Right lung (tissue), 10 donors: Measurements from ENCODE around the gene RPS6KB2. TPM values are rescaled to one million over a fixed set of nuclear protein-coding genes. Genes with fewer than 3 reads are reported as not detected.
A peak's percentile ranks its signal among the peaks of the same experiment; 100 is the strongest.

ENCODE experiments used
- DNase-seq, 2 donors: peaks; one replicate each; pipeline ENCODE4 v3.0.0-alpha.2; 2013
- long read RNA-seq, 8 donors: transcript quantifications; one replicate each; lab custom pipeline, GENCODE V29; 2026
- polyA plus RNA-seq, 5 donors: library from polyadenylated mRNA; unstranded; fragments of 120-200 nt; gene quantifications; one replicate each; pipeline versions ENCODE4 v1.2.1 to v1.2.3, GENCODE V29; 2013; ENCODE audit warnings: inconsistent platforms in 1 of 5, low replicate concordance in 1 of 5; ENCODE audit not compliant: insufficient read length in 5 of 5, insufficient read depth in 1 of 5

Gene RPS6KB2
- 10 to 100 TPM; 34.2 to 45.2 (median 40.7) TPM for polyA plus RNA-seq
- long read RNA-seq, donor 1, transcript RPS6KB2-201 (15 exons, 1,733 nt) = major isoform, 9 of 30 reads
- long read RNA-seq, donor 1, partial matches to known transcripts = 19 of 30 reads
- long read RNA-seq, donor 1, other reads (novel, unspliced or antisense) = 0 of 30 reads
- long read RNA-seq, donor 2, transcript RPS6KB2-201 (15 exons, 1,733 nt) = major isoform, 5 of 5 reads
- long read RNA-seq, donor 2, partial matches to known transcripts = 0 of 5 reads
- long read RNA-seq, donor 2, other reads (novel, unspliced or antisense) = 0 of 5 reads
- long read RNA-seq, donor 3, partial matches to known transcripts = 9 of 13 reads
- long read RNA-seq, donor 3, other reads (novel, unspliced or antisense) = 0 of 13 reads
- long read RNA-seq, donor 4, partial matches to known transcripts = 0 of 4 reads
- long read RNA-seq, donor 4, other reads (novel, unspliced or antisense) = 0 of 4 reads
- long read RNA-seq, donor 5, transcript RPS6KB2-201 (15 exons, 1,733 nt) = major isoform, 8 of 11 reads
- long read RNA-seq, donor 5, partial matches to known transcripts = 0 of 11 reads
- long read RNA-seq, donor 5, other reads (novel, unspliced or antisense) = 0 of 11 reads
- long read RNA-seq, donor 6, transcript RPS6KB2-201 (15 exons, 1,733 nt) = major isoform, 12 of 12 reads
- long read RNA-seq, donor 6, partial matches to known transcripts = 0 of 12 reads
- long read RNA-seq, donor 6, other reads (novel, unspliced or antisense) = 0 of 12 reads
- long read RNA-seq, donor 7, transcript RPS6KB2-201 (15 exons, 1,733 nt) = major isoform, 10 of 26 reads
- long read RNA-seq, donor 7, partial matches to known transcripts = 5 of 26 reads
- long read RNA-seq, donor 7, other reads (novel, unspliced or antisense) = 10 of 26 reads
- long read RNA-seq, donor 8, partial matches to known transcripts = 0 of 1 reads
- long read RNA-seq, donor 8, other reads (novel, unspliced or antisense) = 0 of 1 reads

GRCh38 chr11:67428052-67429001 lies at the start of gene RPS6KB2:
Gene RPS6KB2, plus strand, starts transcription at chr11:67428494. Its CDS starts 52 bp downstream, at chr11:67428546.
- DNase-seq = peak; percentile 96 to 97

GRCh38 chr11:67378544-67378943 lies 49.8 kb upstream of the RPS6KB2 start:
- DNase-seq = no peak

- no peak for DNase-seq
Observed at GRCh38 chr11:67379061-67380058, 48.9 kb upstream of the RPS6KB2 start.

GRCh38 chr11:67381244-67381972 lies 46.9 kb upstream of the RPS6KB2 start:
- no peak for DNase-seq

GRCh38 chr11:67382276-67383136 lies 45.8 kb upstream of the RPS6KB2 start:
- peak in 1 of 2 donors; percentile 70 for DNase-seq

DNA sequence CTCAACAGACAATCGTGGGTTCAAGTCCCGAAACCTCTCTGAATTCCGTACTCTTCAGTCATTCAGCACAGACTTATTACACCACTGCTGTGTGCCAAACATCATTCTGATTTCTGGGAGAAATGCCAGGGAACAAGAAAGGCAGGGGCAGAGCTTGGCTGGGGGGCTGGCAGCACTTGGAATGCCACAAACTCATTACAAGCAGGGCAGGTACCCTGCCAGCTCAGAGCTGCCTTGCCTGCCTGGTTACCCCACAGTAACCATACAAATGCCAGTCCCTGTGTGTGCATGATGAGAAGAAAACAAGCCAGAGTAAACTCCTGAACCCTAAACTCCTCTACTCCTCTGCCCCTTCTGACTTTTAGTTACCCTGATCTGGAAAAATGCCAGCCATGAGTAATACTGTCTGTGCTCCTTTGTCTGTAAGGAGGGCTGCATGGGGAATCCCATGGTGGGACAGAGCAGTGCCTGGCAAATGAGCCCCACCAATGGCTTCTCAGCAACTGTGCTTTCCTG lies 43.4 kb upstream of the RPS6KB2 start:
- no peak for DNase-seq

DNA sequence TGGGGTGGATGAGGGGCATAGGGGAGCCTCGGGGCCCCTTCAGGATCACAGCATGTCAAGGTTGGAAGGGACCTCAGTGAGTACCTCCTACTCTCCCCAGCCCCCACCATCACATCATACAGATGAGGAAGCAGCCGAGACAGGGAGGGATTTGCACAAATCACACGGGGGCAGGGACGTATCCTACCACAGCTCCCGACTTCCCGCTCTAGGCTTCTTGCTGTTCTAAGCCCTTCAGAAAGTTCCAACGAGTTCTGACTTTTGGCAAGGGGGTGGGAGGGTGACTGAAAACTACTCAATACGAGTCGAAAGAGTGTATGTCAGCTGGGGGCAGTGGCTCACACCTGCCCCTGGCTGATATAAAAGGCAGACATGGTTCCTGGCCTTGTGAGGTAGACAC lies 41.2 kb upstream of the RPS6KB2 start:
- no peak for DNase-seq

- DNase-seq = no peak
Observed at GRCh38 chr11:67387518-67387917, 40.8 kb upstream of the RPS6KB2 start.

DNA sequence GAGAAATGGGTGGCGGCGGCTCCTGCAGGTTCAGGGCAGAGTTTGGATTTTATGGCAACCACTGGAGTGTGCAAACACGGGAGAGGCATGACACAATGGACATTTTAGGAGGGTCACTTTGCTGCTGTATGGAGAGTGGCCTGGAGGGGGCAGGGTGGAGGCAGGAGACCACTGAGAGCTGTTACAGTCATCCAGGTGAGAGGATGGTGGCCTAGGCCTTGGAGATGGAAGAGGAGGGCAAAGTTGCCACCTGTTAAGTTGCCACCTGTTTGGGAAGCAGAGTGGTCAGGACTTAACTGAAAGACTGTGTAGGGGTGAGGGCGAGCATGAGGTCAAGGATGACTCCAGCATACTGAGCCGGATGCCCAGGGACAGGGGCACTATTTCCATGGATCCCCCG lies 38.8 kb upstream of the RPS6KB2 start:
- no peak for DNase-seq

DNA sequence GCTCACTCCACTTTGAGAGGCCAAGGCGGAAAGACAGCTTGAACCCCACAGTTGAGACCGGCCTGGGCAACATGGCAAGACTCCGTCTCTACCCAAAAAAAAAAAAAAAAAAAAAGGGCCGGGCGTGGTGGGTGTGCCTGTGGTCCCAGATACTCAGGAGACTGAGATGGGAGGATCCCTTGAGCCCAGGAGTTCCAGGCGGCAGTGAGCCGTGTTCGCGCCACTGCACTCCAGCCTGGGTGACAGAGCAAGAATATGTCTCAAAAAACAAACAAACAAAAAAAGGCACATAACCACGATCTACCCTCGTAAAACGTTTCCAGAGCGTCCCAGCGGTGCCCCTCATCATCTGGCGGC lies 37.4 kb upstream of the RPS6KB2 start:
- no peak for DNase-seq

DNA sequence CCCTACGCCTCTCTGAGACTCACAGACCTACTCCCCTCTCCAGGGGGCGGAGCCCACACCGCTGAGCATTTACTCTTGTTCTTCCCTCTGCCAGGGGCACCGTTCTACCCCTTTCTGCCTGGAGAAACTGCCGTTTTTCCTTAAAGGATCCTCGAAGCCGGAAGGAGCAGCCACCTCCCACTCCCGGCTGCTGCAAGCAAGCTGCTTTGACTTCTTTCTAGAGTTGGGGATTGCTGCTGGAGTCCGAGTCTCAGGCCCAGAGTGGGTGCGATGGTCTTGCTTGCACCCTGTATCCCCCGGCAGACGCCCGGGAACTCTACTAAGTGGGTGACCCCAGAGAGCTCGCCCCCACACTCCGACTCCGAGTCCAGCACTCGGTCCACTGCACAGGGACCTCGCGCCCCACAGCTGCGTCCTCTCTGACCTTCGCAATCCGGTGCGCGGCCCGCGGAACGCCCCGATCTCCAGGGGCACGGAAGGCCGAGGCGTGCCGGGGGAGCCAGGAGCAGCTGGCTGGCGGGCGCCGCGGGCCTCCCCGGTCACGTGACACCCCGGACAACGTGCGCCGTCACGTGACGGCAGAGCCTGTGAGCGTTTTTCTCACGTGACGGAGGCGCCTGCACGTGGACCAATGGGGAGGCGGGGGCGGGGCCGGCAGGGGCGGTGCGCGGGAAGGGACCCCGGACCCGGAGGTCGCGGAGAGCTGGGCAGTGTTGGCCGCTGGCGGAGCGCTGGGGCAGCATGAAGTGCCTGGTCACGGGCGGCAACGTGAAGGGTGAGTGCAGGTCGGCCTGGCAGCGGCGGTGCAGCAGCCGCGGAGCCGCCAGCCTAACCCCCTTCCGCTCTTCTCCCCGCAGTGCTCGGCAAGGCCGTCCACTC lies 36.8 kb upstream of the RPS6KB2 start, which contains the start of gene RAD9A:
TSS of gene RAD9A (plus strand) at position 683 of the 879 bp plus-strand sequence. CDS start at position 742, 59 bp downstream.
- DNase-seq = peak; percentile 93 to 95

DNA sequence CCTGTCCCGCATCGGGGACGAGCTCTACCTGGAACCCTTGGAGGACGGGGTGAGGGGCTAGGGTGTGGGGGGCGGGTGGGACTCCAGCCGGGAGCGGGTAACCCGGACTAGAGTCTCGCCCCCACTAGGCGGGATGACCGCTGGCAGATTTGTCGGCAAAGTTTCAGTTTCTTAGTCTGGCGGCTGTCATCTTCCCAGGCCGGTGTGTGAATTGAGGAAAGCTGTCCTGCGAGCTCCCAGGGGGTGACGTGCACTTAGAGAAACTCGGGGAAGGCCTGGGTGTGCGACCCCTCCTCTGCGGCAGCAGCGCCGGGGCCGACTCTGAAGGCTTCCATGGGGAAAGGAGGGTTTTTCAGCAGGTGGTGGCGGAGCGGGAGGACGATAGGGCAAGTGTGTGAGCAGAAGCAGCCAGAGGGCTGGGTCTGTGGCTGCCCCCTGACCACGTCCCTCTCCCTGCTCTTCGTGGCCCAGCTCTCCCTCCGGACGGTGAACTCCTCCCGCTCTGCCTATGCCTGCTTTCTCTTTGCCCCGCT lies 36.0 kb upstream of the RPS6KB2 start:
- no peak for DNase-seq

- DNase-seq = no peak
Observed at GRCh38 chr11:67393437-67393836, 34.9 kb upstream of the RPS6KB2 start.

GRCh38 chr11:67393990-67394389 lies 34.3 kb upstream of the RPS6KB2 start:
- no peak for DNase-seq

DNA sequence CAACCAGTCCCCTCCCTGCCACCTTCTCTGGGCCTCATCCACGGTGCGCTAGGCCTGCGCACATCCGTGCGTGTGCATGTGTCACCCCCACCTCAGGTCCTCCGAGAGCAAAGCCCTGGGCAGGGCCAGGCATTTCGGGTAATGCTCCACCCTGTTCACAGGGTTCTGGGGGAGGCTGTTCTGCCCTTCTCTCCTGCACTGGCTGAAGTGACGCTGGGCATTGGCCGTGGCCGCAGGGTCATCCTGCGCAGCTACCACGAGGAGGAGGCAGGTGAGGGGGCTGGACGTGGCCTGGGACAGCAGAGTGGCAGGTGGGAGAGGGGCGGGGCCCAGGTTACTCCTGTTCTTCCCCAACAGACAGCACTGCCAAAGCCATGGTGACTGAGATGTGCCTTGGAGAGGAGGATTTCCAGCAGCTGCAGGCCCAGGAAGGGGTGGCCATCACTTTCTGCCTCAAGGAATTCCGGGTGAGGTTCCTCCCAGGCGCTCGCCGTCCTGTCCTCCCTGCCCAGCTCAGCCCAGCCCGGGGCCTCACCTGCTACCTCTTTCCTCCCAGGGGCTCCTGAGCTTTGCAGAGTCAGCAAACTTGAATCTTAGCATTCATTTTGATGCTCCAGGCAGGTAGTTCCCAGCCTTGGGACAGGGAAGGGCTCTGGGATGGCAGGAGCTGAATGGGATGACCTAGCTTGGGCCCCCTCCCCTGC lies 32.6 kb upstream of the RPS6KB2 start:
- no peak for DNase-seq

DNA sequence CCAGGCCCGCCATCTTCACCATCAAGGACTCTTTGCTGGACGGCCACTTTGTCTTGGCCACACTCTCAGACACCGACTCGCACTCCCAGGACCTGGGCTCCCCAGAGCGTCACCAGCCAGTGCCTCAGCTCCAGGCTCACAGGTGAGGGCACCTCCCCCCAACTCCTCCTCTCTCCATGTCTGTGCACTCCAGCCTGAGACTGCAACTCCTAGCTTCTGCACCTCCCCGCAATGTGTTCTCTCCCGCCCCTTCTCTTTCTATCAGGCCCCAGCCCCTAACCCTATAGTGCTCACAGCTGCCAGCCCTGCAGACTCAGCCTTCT lies 32.1 kb upstream of the RPS6KB2 start:
- DNase-seq = no peak
